ENCODE measurements around the gene TGFB2. TPM values are rescaled to one million over a fixed set of nuclear protein-coding genes. Genes with fewer than 3 reads are reported as not detected.

TGFB2 gene
- total RNA-seq, 4 donors from 2014 or later = 3.3 to 9.4 (median 6.8) TPM

DNA sequence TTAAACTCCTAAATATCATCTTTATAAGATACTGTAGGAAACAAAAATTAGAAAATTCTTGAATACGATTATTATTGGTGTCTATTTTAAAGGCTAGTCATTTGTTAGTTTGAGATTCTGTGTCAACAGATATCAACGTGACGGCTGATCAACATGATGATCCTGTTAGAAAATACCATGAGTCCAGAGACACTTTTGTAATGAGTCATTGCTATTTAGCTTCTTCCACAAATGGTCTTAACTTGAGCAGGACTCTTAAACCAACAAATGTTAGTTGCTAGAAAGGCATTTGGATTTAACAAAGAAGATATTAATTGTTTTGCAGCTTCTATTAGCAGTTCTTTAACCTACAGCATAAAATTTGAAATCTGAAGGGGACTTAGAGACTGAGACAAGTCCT lies 131.2 kb downstream of the TGFB2 start:
- no peak for TF ChIP-seq POLR2A (IDR thresholded peaks at IDR 0.05)
- no peak for TF ChIP-seq POLR2AphosphoS5 (IDR thresholded peaks at IDR 0.05)
- TF ChIP-seq, protein P1, sequence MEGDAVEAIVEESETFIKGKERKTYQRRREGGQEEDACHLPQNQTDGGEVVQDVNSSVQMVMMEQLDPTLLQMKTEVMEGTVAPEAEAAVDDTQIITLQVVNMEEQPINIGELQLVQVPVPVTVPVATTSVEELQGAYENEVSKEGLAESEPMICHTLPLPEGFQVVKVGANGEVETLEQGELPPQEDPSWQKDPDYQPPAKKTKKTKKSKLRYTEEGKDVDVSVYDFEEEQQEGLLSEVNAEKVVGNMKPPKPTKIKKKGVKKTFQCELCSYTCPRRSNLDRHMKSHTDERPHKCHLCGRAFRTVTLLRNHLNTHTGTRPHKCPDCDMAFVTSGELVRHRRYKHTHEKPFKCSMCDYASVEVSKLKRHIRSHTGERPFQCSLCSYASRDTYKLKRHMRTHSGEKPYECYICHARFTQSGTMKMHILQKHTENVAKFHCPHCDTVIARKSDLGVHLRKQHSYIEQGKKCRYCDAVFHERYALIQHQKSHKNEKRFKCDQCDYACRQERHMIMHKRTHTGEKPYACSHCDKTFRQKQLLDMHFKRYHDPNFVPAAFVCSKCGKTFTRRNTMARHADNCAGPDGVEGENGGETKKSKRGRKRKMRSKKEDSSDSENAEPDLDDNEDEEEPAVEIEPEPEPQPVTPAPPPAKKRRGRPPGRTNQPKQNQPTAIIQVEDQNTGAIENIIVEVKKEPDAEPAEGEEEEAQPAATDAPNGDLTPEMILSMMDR (IDR thresholded peaks at IDR 0.05) = no peak
- no peak for TF ChIP-seq EP300 (IDR thresholded peaks at IDR 0.05)
- Histone ChIP-seq H3K9me3 (no peaks in the 10 kb centered on the region), H3K4me3 (no peak overlapping the region), H3K27me3 (no peaks in the 10 kb centered on the region), H3K4me1 (peaks cover 13 to 32% (median 18%) of the 10 kb centered on the region in 3 donors), H3K36me3 (no peaks in the 10 kb centered on the region), H3K27ac (peak overlapping the region in 3 of 4 donors; percentile 8 to 59 (median 11))
- no peak for ATAC-seq
- 25 to 49% methylated on average over 3 of the region's 3 CpGs for WGBS, 2 donors (ENCODE audit: low coverage in 1 of 2)

DNA sequence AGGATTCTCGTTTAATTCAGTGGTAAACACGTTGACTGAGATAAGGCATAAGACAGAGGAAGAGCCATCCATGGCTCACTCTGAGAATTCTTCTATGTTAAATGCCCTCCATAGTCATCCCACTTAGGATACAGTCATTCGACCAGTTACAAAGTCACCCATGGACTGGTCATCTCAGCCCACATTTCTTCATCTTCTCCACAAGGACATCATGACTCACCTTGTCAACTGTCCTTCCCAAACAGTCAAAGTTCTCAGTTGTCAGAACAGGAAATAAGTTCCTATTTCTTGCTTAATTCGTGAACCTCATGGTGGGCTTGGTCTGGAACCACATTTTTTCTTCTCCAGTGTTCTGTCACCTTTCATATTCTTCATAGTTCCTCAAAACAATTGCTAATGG lies 133.2 kb downstream of the TGFB2 start:
- Histone ChIP-seq H3K36me3 (no peaks in the 10 kb centered on the region), H3K27ac (no peak overlapping the region), H3K9me3 (no peaks in the 10 kb centered on the region), H3K27me3 (no peaks in the 10 kb centered on the region), H3K4me3 (no peak overlapping the region), H3K4me1 (peaks cover 13 to 45% (median 18%) of the 10 kb centered on the region in 3 donors)
- ATAC-seq = no peak
- TF ChIP-seq POLR2A (IDR thresholded peaks at IDR 0.05) (no peak), POLR2AphosphoS5 (IDR thresholded peaks at IDR 0.05) (no peak), EP300 (IDR thresholded peaks at IDR 0.05) (no peak)
- TF ChIP-seq, protein P1 (IDR thresholded peaks at IDR 0.05) = no peak
- 85 to 94% methylated on average over 4 of the region's 4 CpGs for WGBS, 2 donors (ENCODE audit: low coverage in 1 of 2)

DNA sequence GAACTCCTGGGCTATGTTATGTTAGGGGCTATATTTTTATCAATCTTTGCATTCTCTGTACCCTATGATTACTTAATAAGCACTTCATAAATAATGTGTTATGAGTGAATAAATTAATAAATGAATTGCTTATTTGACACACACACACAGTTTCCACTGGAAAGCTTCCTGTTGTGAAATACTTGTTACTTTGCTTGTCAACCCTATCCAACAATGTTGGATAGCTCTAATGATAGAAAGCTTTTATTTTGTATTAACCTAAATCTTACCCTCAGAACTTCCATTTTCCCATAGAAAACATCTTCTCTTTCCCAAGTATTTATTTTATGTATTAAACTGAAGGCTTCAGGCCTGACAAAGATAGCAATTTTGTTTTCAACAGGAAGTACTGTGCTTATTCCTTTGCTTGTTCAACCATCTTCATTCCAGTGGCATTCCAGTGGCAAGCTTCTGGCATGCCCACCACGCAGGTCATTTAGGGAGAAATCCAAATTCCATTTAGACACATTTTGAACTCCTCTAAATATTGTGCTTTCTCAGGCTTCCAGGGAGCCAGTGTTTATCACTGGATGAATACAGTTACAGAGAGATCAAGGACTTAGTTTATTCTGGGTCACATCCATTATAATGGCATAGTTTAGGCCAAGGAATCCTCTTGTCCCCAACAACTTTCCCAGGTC lies 134.4 kb downstream of the TGFB2 start:
- H3K4me1 ChIP-seq = peaks cover 13 to 45% (median 18%) of the 10 kb centered on the region in 3 donors
- H3K4me3 ChIP-seq = no peak overlapping the region
- ATAC-seq = peak; percentile 39
- H3K36me3 ChIP-seq = no peaks in the 10 kb centered on the region
- no peaks in the 10 kb centered on the region for H3K27me3 ChIP-seq
- no peaks in the 10 kb centered on the region for H3K9me3 ChIP-seq
- TF ChIP-seq POLR2A (IDR thresholded peaks at IDR 0.05) (no peak), POLR2AphosphoS5 (IDR thresholded peaks at IDR 0.05) (no peak), EP300 (IDR thresholded peaks at IDR 0.05) (no peak)
- TF ChIP-seq, protein P1 (IDR thresholded peaks at IDR 0.05) = no peak
- WGBS, 2 donors (ENCODE audit: low coverage in 1 of 2) = 17% methylated on average over 1 of the region's 1 CpG; no CpG with 5 or more reads in 1 of the 2 donors
- H3K27ac ChIP-seq = peak overlapping the region; percentile 65 to 81 (median 78)

DNA sequence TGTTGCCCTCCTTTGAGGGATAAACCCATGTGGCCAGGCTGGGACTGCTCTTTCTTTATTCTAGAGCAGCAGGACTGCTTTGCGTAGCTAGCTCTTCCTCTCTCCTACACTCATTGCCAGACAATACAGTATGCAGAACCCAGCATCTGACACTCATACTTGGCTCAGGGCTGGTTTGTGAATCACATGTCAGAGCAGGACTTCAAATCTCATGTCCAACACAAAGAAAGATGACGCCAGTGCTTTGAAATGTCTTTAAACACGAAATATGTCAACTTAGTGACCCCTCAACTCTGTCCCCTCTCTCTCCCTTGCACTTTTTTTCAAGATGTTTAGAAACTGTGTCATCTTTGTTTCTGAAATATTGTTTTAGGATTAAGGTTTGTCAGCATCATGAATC lies 135.0 kb downstream of the TGFB2 start:
- Histone ChIP-seq H3K27me3 (no peaks in the 10 kb centered on the region), H3K4me1 (peaks cover 13 to 43% (median 18%) of the 10 kb centered on the region in 3 donors), H3K27ac (peak overlapping the region; percentile 65 to 81 (median 78)), H3K9me3 (no peaks in the 10 kb centered on the region), H3K4me3 (no peak overlapping the region), H3K36me3 (no peaks in the 10 kb centered on the region)
- 19 to 27% methylated on average over 3 of the region's 3 CpGs for WGBS, 2 donors (ENCODE audit: low coverage in 1 of 2)
- TF ChIP-seq EP300 (IDR thresholded peaks at IDR 0.05) (no peak), POLR2AphosphoS5 (IDR thresholded peaks at IDR 0.05) (no peak), POLR2A (IDR thresholded peaks at IDR 0.05) (no peak)
- TF ChIP-seq, protein P1 (IDR thresholded peaks at IDR 0.05) = no peak
- peak; percentile 66 for ATAC-seq

DNA sequence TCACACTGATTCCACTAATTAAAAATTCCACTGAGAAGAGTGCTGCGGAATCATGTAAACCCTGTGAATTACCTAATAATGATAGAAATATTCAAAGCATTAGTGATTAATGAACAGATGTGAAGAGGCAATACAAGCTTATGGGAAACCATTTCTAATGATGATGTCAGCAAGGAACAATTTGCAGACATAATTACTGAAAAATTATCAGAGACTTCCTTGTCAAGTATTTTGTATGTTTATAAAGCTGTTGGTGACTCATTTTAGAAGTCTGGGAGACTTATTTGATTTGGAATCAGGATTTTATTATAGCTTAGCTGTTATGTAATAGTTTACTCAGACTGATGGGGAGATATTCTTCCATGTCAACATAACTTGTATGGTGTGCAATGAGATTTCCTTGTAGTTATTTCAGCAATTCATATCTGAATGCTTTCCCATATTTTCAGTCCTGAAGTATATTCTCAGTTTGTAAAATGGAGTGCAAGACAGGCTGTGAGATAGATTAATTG lies 135.5 kb downstream of the TGFB2 start:
- Histone ChIP-seq H3K4me1 (peaks cover 13 to 38% (median 18%) of the 10 kb centered on the region in 3 donors), H3K9me3 (no peaks in the 10 kb centered on the region), H3K27ac (peak overlapping the region; percentile 65 to 81 (median 78)), H3K36me3 (no peaks in the 10 kb centered on the region), H3K4me3 (no peak overlapping the region), H3K27me3 (no peaks in the 10 kb centered on the region)
- peak; percentile 24 for ATAC-seq
- TF ChIP-seq, protein P1 (IDR thresholded peaks at IDR 0.05) = no peak
- TF ChIP-seq POLR2AphosphoS5 (IDR thresholded peaks at IDR 0.05) = peak; percentile 74
- WGBS, 2 donors (ENCODE audit: low coverage in 1 of 2) = 7 to 19% methylated on average over 1 of the region's 1 CpG

All from gastroesophageal sphincter (tissue), 4 donors.